ENCODE data around the gene NDFIP1. TPM values are rescaled to one million over a fixed set of nuclear protein-coding genes. Genes with fewer than 3 reads are reported as not detected.

NDFIP1 gene
- total and polyA plus RNA-seq, 2 of the 8 experiments (the other 6 are each of a cell fraction or from before 2014, with no cell fraction given): 8.8 to 27.1 TPM

DNA sequence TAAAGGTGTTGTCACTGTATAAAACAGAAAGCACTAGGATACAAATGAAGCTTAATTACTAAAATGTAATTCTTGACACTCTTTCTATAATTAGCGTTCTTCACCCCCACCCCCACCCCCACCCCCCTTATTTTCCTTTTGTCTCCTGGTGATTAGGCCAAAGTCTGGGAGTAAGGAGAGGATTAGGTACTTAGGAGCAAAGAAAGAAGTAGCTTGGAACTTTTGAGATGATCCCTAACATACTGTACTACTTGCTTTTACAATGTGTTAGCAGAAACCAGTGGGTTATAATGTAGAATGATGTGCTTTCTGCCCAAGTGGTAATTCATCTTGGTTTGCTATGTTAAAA, 43.8 kb downstream of the NDFIP1 start (continued):
- TF ChIP-seq, protein P1, sequence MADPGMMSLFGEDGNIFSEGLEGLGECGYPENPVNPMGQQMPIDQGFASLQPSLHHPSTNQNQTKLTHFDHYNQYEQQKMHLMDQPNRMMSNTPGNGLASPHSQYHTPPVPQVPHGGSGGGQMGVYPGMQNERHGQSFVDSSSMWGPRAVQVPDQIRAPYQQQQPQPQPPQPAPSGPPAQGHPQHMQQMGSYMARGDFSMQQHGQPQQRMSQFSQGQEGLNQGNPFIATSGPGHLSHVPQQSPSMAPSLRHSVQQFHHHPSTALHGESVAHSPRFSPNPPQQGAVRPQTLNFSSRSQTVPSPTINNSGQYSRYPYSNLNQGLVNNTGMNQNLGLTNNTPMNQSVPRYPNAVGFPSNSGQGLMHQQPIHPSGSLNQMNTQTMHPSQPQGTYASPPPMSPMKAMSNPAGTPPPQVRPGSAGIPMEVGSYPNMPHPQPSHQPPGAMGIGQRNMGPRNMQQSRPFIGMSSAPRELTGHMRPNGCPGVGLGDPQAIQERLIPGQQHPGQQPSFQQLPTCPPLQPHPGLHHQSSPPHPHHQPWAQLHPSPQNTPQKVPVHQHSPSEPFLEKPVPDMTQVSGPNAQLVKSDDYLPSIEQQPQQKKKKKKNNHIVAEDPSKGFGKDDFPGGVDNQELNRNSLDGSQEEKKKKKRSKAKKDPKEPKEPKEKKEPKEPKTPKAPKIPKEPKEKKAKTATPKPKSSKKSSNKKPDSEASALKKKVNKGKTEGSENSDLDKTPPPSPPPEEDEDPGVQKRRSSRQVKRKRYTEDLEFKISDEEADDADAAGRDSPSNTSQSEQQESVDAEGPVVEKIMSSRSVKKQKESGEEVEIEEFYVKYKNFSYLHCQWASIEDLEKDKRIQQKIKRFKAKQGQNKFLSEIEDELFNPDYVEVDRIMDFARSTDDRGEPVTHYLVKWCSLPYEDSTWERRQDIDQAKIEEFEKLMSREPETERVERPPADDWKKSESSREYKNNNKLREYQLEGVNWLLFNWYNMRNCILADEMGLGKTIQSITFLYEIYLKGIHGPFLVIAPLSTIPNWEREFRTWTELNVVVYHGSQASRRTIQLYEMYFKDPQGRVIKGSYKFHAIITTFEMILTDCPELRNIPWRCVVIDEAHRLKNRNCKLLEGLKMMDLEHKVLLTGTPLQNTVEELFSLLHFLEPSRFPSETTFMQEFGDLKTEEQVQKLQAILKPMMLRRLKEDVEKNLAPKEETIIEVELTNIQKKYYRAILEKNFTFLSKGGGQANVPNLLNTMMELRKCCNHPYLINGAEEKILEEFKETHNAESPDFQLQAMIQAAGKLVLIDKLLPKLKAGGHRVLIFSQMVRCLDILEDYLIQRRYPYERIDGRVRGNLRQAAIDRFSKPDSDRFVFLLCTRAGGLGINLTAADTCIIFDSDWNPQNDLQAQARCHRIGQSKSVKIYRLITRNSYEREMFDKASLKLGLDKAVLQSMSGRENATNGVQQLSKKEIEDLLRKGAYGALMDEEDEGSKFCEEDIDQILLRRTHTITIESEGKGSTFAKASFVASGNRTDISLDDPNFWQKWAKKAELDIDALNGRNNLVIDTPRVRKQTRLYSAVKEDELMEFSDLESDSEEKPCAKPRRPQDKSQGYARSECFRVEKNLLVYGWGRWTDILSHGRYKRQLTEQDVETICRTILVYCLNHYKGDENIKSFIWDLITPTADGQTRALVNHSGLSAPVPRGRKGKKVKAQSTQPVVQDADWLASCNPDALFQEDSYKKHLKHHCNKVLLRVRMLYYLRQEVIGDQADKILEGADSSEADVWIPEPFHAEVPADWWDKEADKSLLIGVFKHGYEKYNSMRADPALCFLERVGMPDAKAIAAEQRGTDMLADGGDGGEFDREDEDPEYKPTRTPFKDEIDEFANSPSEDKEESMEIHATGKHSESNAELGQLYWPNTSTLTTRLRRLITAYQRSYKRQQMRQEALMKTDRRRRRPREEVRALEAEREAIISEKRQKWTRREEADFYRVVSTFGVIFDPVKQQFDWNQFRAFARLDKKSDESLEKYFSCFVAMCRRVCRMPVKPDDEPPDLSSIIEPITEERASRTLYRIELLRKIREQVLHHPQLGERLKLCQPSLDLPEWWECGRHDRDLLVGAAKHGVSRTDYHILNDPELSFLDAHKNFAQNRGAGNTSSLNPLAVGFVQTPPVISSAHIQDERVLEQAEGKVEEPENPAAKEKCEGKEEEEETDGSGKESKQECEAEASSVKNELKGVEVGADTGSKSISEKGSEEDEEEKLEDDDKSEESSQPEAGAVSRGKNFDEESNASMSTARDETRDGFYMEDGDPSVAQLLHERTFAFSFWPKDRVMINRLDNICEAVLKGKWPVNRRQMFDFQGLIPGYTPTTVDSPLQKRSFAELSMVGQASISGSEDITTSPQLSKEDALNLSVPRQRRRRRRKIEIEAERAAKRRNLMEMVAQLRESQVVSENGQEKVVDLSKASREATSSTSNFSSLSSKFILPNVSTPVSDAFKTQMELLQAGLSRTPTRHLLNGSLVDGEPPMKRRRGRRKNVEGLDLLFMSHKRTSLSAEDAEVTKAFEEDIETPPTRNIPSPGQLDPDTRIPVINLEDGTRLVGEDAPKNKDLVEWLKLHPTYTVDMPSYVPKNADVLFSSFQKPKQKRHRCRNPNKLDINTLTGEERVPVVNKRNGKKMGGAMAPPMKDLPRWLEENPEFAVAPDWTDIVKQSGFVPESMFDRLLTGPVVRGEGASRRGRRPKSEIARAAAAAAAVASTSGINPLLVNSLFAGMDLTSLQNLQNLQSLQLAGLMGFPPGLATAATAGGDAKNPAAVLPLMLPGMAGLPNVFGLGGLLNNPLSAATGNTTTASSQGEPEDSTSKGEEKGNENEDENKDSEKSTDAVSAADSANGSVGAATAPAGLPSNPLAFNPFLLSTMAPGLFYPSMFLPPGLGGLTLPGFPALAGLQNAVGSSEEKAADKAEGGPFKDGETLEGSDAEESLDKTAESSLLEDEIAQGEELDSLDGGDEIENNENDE (IDR thresholded peaks at IDR 0.05; ENCODE audit: insufficient replicate concordance, low read length): no peak
